Hematopoietic multipotent progenitor cell treated with erythropoietin and hydrocortisone succinate and interleukin-3 and kit ligand, for 6 days (in vitro differentiated cells): ENCODE data around the gene CD63.

Experiments
- DNase-seq: peaks from one replicate; pipeline ENCODE4 v3.0.0-alpha.2; 2015

CD63 gene

DNA sequence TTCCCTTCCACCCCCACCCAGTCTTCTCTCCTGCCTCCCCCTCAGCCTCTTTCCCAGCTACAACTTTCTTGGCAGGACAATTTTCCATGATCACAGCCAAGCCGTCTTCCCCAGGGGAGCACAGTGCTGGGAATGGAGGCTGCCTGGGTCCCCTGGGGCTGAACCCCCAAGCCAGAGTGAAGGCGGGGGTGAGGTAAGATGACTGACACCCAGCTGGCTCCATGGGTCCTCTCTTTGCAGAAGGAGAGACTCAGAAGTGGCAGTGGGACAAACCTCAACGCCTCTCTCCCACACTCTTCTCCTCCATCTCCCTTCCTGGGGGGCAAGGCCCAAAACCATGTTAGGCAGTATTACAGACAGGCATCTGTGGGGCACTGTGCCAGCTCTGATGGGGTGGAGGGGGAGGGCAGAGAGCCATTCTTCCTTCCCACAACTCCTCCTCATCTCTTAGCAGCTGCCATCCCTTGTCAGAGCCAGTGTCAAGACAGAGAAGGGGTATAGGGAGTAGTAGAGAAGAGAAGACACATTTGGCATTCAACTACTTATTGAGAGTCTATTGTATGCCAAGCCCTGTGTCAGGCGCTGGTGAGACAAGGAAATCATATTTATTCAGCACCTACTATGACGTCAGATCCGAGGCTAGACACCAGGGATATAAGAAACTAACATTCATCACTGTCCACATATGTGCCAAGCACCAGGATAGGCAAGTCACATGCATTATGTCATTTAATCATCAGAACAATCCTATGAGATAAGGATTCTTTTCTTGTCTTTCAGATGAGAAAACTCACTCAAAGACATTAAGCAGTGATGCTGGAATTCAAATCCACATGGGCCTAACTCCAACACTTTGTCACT lies 24.7 kb downstream of the CD63 start:
- DNase-seq: no peak

DNA sequence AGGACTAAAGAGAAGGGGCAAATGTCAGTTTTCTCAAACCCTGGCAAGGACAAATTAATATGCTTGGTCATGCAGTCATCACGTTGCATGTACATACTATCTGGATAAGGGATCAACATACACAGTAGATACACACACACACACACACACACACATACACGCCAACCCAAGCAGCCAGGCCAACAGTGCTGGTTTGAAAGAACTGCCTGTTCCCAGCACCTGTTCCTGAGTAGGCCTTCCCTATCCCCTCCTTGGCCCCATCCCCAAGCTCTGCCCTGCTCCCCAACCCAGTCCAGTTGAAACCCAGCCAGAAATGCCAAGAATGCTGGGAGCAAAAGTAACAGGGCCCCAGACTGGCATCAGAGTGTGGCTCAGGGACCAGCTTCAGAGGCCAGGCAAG lies 25.5 kb downstream of the CD63 start:
- no peak for DNase-seq

DNA sequence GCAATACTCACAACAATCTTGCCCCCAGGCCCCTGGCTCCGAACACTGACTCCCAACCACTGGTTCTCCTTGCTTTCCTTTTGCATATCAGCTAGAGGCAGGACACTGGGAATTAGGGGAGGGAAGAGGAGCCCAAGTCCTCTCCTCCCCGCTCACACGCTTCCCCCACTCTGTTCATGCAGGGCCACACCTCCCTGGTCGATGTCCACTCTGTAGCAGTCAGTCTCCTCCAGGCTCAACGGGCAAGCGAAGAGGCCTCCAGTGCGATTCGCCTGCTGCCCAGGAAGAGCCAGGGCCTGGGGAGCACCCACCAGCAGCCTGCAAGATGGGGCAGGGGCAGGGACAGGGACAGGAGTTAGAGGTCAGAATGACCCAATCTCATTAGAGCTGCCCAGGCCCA lies 25.9 kb downstream of the CD63 start:
- DNase-seq: no peak

DNA sequence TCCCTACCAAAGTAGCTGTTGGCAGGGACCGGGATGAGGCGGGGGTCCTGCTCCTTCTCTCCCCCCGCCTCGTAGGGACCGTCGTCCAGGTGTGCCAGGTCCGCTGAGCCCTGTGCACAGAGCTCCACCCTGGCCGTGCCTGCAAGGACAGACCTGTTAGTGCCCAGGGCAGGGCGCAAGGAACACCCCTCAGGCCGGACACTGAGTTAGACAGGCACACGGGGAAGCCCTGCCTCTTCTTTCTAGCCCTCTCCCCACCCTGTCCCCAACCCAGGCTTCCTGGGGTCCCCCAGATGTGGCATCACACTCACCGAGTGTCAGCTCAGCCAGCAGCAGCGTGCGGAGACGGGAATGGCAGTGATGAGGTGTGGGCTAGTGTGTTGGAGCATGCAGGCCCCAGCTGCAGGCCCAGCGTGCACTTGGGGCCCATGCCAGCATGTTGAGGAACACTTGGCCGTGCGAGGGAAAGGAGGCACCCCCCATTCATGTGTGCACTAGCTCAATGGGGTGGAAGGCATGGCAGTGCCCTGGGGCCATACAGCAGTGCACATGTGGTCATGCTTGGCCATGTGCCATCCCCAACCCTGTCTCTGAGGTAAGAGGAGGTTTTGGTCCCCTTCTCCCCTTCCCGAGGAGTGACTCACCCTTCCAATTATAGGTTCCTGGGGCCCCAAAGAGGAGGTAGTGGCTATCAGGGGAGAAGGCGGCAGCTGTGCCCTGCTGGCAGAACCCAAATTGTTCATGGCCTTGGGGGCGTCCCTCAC lies 28.4 kb downstream of the CD63 start:
- DNase-seq: no peak

DNA sequence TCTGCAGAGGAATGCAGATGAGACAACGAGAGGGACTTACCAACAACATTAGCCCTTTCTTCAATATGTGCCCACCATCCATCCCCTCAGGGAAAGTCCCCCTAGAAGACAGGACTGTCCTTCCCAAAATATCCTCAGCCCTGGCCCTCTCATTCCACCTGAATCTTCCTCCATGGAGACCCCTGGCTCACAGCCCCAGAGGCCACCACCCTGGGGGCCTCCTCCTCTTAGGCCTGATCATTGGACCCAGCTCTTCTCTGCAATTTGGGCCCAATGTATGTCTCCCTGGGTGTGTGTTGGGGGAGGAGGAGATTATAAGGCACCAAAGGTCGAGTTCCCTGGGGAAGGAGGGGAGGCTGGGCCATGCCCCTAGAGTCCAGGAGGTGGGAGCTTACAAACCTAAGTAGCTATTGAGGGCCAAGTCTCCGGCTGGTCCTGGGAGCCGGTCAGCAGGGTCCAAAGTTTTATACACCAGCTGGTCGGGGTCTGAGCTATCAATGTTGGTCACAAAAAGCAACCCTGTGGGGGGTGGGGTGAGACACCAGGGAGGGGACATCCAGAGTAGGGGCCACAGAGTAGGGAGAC lies 29.2 kb downstream of the CD63 start:
- no peak for DNase-seq

DNA sequence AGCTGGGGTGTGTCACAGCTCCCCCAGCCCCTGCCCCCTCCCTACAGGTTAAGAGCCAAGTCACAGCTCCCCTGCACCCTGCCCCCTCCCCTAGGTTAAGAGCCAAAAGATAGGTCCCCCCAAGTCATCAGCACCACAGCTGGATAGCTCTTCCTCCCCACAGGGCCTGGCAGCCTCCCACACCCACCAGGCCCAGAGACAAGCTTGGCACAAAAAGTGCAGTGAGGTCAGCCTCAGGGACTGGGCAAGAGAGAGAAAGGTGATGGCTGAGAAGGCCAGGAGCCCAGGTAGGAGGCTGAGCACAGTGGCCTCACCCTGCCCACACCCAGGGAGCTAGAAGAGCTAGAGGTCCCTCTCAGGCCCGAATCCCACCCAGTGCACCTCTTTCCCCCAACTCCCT lies 29.8 kb downstream of the CD63 start:
- DNase-seq: no peak

DNA sequence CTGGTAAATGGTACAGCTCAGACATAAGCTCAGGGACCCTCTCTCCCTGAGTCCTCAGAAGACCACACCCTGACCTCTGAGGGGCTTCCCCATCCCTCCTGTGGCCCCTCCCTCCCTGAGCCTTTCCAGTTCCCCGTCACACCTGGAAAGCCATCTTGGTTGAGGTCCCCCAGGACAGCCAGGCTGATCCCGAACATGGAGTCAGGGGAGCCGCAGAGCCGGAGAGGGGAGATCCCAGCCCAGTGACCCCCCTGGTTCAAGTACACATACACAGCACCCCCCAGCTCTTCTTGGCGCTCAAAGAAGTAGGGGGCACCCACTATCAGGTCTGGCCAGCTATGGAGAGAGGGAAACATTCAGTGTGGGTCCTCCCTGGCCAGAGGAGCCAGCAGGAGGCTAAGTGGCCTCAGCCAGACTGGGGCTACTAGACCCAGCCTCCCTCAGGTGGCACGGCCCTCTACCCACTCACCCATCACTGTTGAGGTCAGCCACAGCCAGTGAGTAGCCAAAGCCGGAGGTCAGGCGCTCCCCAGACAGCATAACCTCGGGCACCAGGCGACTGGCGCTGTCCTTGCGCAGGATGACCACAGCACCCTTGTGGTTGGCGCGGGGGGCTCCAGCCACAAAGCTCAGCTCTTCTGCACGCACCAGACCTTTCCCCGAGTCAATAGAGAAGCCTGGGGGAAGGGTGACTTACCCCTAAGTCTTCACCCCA lies 30.4 kb downstream of the CD63 start:
- DNase-seq: no peak

DNA sequence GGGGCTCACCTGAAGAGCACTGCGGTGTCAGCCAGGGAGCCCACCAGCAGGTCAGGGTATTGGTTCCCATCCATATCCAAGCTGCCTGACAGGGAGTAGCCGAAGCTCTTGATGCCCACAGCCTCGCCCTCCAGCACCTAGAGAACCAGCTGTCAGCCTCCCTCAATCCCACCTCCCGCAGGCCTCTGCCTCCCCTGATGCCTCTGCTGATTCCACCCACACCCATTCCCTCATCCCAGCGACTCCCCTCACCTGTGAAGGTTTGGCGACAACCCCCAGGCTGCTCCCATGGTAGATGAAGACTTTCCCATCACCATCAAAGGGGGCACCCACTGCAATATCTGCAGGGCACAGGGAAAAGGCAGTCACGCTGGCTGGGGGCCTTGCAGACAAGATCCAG lies 31.1 kb downstream of the CD63 start:
- no peak for DNase-seq

DNA sequence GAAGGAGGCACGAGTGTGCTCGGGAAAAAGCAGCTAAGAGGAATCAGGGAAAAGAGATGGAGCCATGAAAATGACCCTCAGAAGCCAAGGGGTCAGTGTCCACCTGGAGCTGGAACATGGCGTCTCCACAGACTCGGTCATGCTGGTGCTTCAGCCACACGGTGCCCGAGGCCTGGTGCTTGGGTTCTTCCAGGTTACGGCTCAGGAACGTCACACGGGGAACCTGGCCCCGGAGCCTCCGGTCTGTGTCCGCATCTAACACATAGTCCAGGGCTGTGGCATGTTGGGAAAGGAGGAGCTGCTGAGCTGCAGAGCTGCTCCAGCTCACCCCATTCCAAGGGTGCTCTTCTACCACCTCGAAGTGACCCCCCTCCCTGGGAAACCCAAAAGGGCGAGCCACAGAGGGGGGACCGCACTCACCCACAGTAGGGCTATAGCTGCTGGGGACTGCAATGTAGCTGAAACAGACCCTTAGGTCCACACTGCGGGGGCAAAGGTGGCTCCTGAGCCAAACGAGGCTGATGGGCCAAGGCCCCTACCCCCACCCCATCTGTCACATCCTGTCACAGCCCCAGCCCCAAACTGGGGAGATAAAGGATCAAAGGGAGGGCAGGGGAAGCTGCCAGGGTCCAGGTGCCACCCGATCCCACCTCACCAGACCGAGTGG lies 31.9 kb downstream of the CD63 start:
- DNase-seq: no peak

DNA sequence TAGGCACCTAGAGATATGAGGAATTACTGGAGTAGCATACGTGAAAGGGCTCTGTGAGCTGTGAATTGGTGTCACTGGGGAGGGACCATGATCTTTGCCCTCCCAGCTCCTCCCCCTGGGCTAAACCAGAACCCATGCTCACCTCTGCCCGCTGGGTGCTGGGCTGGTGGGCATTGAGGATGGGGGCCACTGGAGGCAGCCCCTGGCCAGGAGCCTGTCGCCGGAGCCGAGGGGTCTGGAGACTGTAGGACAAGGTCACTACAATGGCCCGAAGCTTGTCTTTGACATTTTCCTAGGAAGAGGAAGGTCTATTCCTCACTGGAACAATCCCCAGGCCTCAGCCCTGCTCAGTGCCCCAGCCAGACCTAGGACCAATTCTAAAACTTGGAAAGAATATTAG lies 32.7 kb downstream of the CD63 start:
- no peak for DNase-seq

DNA sequence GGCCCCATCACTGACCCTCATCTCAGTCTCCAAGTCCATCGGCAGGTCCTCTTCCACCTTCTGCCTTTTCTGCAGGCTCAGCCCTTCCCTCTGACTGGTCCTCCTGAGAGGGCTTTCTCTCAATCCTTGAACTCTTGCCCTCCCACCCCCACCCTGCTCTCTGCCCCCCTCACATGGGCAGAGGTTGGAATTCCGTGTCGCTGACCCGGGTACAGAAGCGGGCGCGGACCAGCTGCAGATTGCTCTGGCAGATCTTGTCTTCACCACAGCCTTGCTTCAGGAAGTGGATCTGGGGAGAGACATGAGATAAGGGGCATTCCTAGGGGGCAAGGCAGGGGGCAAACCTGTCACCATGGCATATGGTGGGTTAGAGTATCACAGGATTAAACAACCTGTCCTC lies 33.5 kb downstream of the CD63 start:
- DNase-seq: no peak

DNA sequence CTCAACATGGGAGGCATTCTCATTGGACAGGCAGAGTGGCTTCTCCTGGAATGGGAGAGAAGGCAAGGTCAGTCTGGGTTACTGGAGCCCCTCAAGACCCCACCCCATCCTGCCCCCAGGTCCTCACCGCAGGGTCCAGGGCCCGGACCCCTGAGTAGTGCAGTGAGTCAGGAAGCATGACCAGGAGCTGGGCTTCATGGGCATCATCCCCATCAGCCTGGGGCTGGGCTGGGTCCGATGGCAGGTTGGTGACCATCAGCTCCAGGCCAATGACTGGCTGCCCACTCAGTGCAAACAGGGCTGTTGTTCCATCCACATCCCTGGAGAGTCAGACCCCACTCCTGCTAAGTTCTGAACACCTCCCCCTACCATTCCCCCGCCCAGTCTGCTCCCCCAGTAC lies 34.2 kb downstream of the CD63 start:
- DNase-seq: no peak

DNA sequence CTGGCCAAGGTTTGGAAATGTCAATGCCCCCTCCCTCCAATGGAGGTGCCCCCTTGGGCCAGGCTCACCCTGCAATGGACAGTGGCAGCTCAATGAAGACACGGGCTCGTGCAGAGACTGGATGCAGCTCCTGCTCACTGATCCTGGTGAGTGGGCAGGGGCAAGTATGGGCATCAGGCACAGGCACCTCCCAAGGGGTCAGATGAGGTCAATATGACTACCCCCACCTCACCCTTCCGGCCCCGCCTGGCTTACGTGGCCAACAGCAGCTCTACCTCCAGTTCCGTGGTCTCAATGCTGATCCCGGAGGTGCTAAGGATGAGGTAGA lies 34.7 kb downstream of the CD63 start:
- no peak for DNase-seq

DNA sequence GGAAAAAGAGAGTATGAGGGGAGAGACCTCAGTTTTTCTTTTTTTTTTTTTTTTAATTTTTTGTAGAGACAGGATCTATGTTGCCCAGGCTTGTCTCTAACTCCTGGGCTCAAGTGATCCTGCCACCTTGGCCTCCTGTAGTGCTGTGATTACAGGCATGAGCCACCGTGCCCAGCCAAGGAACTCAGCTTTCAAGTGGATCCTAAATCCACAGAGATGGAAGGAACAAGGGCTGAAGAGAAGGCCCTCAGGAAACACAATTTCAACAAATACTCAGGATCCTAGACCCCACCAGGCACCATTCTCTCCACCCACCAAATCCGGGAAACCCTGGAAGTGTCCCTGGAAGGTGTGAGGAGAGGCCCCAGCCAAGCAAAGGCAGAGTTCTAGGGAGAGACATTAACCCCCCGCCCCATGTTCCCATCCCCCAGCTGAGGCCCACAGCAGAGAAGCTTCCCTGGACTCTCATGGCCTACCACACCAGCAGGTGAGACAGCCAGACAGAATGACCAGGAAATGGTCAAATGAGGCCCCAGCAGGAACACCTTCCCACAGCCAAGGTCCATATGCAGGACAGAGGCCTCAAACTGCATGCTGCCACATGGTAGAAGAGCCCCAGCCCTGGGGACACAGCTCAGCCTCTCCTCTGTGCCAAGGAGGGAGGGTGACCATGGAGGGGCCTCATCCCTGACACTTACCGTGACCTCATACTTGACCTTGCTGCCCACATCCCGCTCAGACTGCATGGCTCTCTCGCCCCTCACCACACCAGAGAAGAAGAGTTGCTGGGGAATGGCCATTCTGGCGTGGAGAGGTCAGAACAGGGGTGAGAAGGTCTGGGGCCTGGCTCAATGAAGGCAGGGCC lies 35.3 kb downstream of the CD63 start:
- no peak for DNase-seq

DNA sequence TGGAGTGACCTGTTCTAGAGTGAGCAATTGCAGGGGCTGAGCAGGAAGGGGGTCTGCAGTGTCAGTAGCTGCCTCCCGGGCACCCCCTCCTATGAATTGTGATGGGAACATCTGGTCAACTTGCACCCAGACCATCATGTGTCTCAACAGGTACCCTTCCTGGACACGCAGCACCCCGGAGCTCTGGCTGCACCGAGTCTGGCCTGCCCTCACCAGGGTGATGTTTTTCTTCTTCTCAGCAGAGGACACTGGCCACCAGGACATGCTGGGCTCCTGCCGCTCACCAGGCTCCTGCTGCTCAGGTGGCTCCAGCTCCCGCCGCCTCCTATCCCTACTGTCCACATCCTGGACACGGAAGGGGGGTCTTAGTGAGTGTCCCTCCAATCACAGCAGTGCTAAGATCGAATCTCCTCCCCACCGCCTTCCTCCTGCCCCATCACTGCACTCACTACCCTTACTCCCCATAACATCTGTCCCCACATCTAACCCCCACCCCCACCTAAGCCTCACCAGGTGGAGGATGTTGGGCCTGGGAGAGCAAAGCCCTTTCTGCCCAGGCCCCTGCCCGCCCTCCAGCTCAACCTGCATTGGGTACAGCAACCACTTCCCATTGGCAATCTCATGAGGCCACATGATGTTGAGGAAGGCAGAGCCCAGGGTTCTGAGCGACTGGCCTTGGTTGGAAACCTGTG lies 36.0 kb downstream of the CD63 start:
- DNase-seq: no peak

DNA sequence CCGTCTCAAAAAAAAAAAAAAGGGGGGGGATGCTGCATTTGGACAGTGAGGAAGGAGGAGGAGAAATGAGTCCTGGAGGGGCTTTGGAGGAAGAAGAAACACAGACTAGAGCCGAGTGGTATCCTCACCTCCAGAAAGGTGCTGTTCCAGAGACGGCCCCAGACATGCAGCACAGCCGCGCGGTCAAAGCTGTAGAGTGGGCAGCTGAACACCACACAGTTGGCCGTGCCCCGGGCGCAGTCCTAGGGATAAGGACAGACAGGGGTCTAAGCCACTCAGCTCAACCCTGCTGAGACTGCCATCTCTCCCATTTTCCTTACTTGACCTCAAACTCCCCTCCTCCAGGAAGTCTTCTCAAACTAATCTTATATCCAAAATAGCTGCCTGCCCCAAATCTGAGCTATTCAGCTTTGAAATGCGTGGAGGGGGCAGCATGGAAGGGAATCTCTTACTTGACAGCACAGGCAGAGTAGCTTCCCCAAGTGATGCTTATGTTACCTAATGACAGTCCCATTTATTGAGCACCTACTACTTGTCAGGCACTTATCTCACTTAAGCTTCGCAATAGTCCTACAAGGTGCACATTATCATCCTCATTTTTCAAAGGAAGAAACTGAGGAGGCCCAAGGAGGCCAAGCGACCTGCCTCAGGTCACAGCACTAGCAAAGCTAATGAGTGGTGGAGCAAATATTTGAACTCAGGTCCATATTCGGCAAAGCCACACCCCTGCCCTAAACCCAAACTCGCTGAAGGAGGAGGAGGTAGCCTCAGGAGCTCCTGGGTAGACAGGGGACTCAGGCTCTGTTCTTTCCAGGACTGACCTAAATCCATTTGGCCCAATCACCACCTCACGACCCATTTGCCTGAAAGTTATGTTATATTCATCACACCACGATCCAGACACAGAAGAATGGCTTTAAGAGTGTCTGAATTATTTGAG lies 39.8 kb downstream of the CD63 start:
- no peak for DNase-seq

DNA sequence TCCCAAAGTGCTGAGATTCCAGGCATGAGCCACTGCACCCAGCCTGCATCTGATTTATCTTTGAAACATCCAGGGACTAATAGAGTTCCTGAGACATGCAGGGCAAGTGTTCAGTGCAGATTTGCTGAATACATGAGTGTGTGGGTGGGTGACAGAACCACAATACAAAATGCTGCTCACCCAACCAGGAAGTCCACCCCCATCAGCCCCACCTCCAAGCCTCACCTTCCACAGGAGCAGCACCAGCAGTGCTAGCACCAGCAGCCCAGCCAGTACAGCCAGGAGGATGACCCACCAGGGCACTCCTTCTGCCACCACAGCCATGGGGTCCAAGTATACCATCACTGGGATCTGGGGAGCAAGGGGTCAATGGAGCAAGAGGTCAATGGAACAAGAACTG lies 41.1 kb downstream of the CD63 start:
- DNase-seq: no peak

DNA sequence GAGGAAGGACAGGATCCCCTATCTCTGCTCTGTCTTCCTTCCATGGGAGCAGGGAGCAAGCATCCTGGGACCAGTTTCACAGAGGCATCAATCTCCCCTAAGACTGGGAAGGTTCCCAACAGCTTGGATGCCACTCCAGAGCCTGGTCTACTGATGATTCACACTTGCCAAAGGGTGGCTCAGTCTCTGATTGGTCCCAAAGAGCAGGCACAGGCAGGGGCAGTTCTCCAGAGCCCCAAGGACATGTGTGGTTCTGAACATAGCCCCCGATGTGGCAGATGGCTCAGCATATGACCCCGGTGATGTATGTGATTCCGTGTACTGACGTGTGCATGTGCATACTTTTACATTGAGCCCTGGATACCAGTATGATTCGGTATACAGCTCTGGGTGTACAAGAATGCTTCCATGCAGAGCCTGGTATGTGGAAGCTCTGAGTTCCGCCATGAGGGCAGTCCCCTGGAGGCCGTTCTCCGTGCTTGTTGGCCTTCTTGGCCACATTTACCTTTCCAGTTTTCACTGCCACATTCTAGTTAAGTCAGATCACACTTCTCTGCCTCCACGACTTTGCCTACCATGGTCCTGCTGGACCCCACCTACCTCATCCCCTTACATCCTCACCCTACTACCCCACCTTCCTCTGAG lies 42.3 kb downstream of the CD63 start:
- no peak for DNase-seq

DNA sequence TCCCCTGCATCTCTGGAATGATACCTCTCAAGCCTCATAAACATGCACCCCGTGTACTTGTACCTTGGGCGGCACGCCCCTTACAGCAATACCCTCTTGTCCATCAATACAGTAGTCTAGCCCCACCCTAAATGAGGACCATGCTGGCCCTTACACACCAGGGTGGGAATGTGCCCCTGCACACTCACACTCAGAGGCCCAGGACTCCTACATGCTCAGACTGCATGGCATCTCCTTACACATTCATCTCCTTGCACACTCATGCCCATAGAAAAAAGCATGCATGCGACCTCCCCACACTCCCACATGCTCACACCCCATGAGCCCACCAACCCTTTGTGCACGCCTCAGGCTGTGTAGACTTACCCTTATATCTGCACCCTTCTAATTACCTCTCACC lies 43.1 kb downstream of the CD63 start:
- no peak for DNase-seq
